Bronchial epithelial cell (primary cell): ENCODE data around the gene CGN. TPM values are rescaled to one million over a fixed set of nuclear protein-coding genes. Genes with fewer than 3 reads are reported as not detected.
"Not testable (repeated sequence)": the region's sequence is repeated elsewhere in the genome, so short reads cannot be mapped to it uniquely, and the experiment has no call there.

Experiments
- DNase-seq: peaks from one replicate; pipeline ENCODE4 v3.0.0-alpha.2; 2010; ENCODE audit warnings: low read depth
- FAIRE-seq: peaks from 2 replicates; lab custom pipeline; 2011; peaks lifted over from hg19 to GRCh38; lab: Jason Lieb, UNC
- H3K27me3 ChIP-seq: 2 replicates; pipeline ENCODE4 v1.5.1; 2011; ENCODE audit warnings: low read length; ENCODE audit not compliant: control insufficient read depth, insufficient read depth
- H3K36me3 ChIP-seq: 2 replicates; pipeline ENCODE4 v1.5.1; 2011; ENCODE audit warnings: low read length; ENCODE audit not compliant: control insufficient read depth, insufficient read depth
- H3K4me3 ChIP-seq: 2 replicates; pipeline ENCODE4 v1.5.1; 2011; ENCODE audit warnings: mild to moderate bottlenecking, low read depth, low read length, control low read depth
- CTCF ChIP-seq: IDR thresholded peaks from 2 replicates; pipeline ENCODE4 v1.5.1; 2011; ENCODE audit warnings: mild to moderate bottlenecking, moderate library complexity, low read length, control low read depth, inconsistent platforms; ENCODE audit not compliant: insufficient read depth, severe bottlenecking
- total RNA-seq: library from RNA; depleted of rRNA; stranded (reverse); fragments of >200 nt; gene quantifications from 2 replicates; pipeline ENCODE4 v1.2.1, GENCODE V29; 2014

The CGN gene
- total RNA-seq, 1 donor from 2014 or later: 4.2 TPM

GRCh38 chr1:151518936-151519335, 7.7 kb downstream of the CGN start:
- H3K4me3 ChIP-seq: no peak overlapping the region
- DNase-seq (no peak), FAIRE-seq (no peak)
- H3K36me3 ChIP-seq: peaks cover 5% of the 10 kb centered on the region
- no peak for TF ChIP-seq CTCF
- no peaks in the 10 kb centered on the region for H3K27me3 ChIP-seq

- no peaks in the 10 kb centered on the region for H3K27me3 ChIP-seq
- H3K4me3 ChIP-seq: no peak overlapping the region
- peaks cover 6% of the 10 kb centered on the region for H3K36me3 ChIP-seq
- DNase-seq (no peak), FAIRE-seq (no peak)
- TF ChIP-seq CTCF: no peak
Measured at GRCh38 chr1:151519667-151520066, 8.5 kb downstream of the CGN start.

GRCh38 chr1:151520359-151520758, 9.2 kb downstream of the CGN start:
- H3K27me3 ChIP-seq: no peaks in the 10 kb centered on the region
- H3K4me3 ChIP-seq: no peak overlapping the region
- TF ChIP-seq CTCF: no peak
- no peak for FAIRE-seq
- DNase-seq: no peak
- peaks cover 6% of the 10 kb centered on the region for H3K36me3 ChIP-seq

GRCh38 chr1:151522427-151522826, 11.2 kb downstream of the CGN start:
- H3K36me3 ChIP-seq, FAIRE-seq: not testable (repeated sequence)

GRCh38 chr1:151523326-151523725, 12.1 kb downstream of the CGN start:
- DNase-seq: no peak
- FAIRE-seq: no peak
- no peak for TF ChIP-seq CTCF
- Histone ChIP-seq H3K36me3 (peaks cover 7% of the 10 kb centered on the region), H3K27me3 (no peaks in the 10 kb centered on the region), H3K4me3 (no peak overlapping the region)

More at GRCh38 chr1:151522427-151522826, 11.2 kb downstream of the CGN start:
- DNase-seq, H3K27me3 ChIP-seq, H3K4me3 ChIP-seq: not testable (repeated sequence)

GRCh38 chr1:151524736-151525135, 13.5 kb downstream of the CGN start:
- Histone ChIP-seq H3K27me3 (no peaks in the 10 kb centered on the region), H3K4me3 (no peak overlapping the region), H3K36me3 (peaks cover 4% of the 10 kb centered on the region)
- no peak for FAIRE-seq
- DNase-seq: no peak
- TF ChIP-seq CTCF: no peak
